DOHH2 (cell line): ENCODE results near the gene FAM120A.

Source experiments
- CTCF ChIP-seq: fragments of 200-600 bp; sonication (generic); IDR thresholded peaks from one replicate; pipeline ENCODE4 v1.5.1; 2014; ENCODE audit warnings: antibody characterized with exemption, mild to moderate bottlenecking, low read depth, low read length; ENCODE audit not compliant: poor library complexity, severe bottlenecking
- EZH2phosphoT487 ChIP-seq: fragments of 200-600 bp; sonication (generic); IDR thresholded peaks from 2 replicates; pipeline ENCODE4 v1.6.1; 2017; ENCODE audit warnings: borderline replicate concordance, mild to moderate bottlenecking, antibody characterized with exemption, low read length, moderate library complexity, mixed read lengths

GRCh38 chr9:93574091-93574899 lies 122.8 kb downstream of the FAM120A start:
- no peak for TF ChIP-seq CTCF
- no peak for TF ChIP-seq EZH2phosphoT487
